ENCODE results near the gene TCP10L.

- no peak for TF ChIP-seq ZNF512 (CRISPR knock-in tag; IDR thresholded peaks at IDR 0.05)
- TF ChIP-seq, protein P1, sequence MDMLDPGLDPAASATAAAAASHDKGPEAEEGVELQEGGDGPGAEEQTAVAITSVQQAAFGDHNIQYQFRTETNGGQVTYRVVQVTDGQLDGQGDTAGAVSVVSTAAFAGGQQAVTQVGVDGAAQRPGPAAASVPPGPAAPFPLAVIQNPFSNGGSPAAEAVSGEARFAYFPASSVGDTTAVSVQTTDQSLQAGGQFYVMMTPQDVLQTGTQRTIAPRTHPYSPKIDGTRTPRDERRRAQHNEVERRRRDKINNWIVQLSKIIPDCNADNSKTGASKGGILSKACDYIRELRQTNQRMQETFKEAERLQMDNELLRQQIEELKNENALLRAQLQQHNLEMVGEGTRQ (IDR thresholded peaks at IDR 0.05; ENCODE audit: low read depth, low read length): no peak
- TF ChIP-seq, protein P1 (CRISPR knock-in tag; IDR thresholded peaks at IDR 0.05; ENCODE audit: borderline replicate concordance): no peak
- TF ChIP-seq ZSCAN5A (CRISPR knock-in tag; IDR thresholded peaks at IDR 0.05; ENCODE audit: borderline replicate concordance): no peak
Measured at GRCh38 chr21:32599526-32599925, 14.2 kb upstream of the TCP10L start.

Data from HepG2 (cell line).